Choroid plexus epithelial cell (primary cell): ENCODE measurements around the gene TP53I11.

Experiments
- DNase-seq: peaks from one replicate; pipeline ENCODE4 v3.0.0-alpha.2; 2010; ENCODE audit warnings: low read depth
- H3K4me3 ChIP-seq: 2 replicates; pipeline ENCODE4 v1.5.1; 2011; ENCODE audit warnings: low read depth, mild to moderate bottlenecking, control low read depth, low read length, moderate library complexity
- TF ChIP-seq, protein P1 (sequence below): conservative IDR thresholded peaks from 2 replicates; pipeline ENCODE4 v1.5.1; 2011; ENCODE audit warnings: low read depth, mild to moderate bottlenecking, control low read depth, inconsistent platforms, low read length, moderate library complexity

TP53I11 gene

DNA sequence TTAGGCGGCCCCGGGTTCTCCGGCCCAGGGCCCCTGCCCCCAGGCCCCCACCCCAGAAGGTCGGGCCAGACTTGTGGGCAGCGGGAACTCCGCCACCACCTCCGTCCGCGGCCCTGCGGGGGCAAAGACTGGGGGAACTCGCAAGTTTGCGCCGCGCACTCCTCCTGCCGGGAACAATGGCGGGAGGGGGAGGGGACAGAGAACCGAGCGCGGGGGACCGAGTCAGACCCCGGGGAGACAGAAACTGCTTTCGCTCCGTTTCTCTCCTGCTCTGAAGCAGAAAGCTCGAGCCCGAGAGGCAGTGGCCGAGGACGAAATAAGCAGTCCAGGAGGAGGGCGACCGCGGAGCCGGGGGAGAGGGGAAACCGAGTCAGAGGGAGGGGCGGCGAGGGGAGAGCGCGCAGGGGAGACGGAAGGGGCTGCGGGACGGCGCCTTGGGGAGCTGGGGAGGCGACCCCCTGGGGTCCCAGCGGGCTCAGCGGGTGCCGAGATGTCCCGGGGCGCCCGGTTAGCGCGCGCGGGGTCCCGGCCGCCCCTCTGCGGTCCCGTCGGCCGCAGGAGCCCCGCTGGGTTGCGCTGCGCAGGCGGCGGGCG is 555 bp downstream of the TP53I11 start:
- H3K4me3 ChIP-seq = peak overlapping the region; percentile 69
- peak; percentile 21 for DNase-seq
- TF ChIP-seq, protein P1, sequence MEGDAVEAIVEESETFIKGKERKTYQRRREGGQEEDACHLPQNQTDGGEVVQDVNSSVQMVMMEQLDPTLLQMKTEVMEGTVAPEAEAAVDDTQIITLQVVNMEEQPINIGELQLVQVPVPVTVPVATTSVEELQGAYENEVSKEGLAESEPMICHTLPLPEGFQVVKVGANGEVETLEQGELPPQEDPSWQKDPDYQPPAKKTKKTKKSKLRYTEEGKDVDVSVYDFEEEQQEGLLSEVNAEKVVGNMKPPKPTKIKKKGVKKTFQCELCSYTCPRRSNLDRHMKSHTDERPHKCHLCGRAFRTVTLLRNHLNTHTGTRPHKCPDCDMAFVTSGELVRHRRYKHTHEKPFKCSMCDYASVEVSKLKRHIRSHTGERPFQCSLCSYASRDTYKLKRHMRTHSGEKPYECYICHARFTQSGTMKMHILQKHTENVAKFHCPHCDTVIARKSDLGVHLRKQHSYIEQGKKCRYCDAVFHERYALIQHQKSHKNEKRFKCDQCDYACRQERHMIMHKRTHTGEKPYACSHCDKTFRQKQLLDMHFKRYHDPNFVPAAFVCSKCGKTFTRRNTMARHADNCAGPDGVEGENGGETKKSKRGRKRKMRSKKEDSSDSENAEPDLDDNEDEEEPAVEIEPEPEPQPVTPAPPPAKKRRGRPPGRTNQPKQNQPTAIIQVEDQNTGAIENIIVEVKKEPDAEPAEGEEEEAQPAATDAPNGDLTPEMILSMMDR = no peak

DNA sequence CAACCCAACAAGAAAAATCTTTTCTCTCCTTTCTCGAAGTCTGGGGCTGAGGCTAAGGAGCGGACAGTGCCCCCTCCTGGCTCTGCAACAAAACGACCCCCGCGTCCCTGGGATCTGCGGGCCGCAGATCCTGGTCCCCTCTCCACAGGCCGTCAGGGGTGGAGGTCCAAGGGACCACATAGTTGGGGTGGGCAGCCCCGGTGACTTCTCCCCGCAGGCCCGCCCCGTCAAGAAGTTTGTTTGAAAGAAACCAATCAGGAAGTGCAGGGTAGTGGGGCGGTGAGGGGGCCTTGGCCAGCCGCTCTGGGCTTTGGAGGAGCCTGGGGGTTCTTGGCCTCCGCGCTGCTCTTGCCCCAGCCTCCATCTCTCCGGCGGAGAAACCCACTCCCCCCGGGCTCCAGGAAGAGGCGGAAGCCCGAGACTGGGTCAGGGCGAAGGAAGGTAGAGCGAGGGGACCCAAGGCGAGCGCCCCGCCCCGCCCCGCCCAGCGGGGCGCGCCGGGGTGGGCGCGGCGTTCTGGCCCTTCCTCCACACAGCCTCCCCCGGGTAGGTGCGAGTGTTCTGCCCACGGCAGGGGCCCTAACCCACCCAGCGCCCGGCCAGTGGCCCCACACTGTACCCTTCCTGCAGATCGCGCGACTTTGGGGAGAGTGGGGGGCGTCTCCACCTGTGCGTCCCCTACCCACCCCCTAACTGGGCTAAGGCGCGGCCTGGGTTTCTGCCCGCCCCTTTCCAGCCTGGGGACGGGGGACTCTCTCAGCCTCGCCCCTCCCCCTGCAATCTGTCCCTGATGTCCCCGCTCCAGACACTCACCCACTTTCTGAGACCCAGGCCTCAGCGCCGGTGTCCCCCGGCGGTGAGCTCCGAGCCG is 1.3 kb downstream of the TP53I11 start:
- peak overlapping the region; percentile 69 for H3K4me3 ChIP-seq
- TF ChIP-seq, protein P1 = peak; percentile 70
- peak; percentile 64 for DNase-seq

DNA sequence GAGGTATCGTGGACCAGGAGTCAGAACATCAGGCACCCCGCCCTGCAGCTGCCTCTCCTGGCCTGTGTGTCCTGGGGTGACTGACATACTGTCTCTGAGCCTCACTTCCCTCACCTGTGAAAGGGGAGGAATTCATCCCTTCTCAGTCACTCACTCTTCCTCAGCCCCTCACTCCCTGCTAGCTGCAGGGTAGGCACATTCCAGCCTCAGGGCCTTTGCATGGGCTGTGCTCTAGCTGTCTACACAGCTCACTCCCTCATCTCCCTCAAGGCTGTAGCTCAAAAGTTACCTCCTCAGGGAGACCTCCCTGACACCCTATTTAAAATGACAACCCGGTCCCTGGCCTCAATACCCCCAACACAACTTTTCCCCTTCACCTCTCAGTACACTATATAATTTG is 2.5 kb downstream of the TP53I11 start:
- H3K4me3 ChIP-seq = no peak overlapping the region
- no peak for DNase-seq
- TF ChIP-seq, protein P1 = no peak

DNA sequence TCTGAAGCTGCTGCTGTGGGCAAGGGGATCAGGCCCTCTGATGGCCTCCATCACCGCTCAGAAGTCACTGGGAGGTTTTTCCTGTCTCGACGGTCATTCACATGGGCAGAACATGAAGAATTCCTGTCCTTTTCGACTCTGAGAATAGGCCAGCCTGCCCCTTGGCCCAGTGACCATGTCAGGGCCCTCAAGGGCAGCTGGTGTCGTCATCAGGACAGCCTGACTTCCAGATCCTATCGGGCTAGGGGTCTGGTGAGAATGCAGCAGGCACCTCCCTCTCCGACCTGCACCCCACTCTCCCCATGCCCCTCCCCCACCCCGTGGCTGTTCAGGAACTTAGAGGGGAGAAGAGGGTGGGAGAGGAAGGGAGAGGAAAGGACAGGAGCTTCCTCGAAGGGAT is 3.6 kb downstream of the TP53I11 start:
- no peak overlapping the region for H3K4me3 ChIP-seq
- DNase-seq = no peak
- TF ChIP-seq, protein P1 = no peak

DNA sequence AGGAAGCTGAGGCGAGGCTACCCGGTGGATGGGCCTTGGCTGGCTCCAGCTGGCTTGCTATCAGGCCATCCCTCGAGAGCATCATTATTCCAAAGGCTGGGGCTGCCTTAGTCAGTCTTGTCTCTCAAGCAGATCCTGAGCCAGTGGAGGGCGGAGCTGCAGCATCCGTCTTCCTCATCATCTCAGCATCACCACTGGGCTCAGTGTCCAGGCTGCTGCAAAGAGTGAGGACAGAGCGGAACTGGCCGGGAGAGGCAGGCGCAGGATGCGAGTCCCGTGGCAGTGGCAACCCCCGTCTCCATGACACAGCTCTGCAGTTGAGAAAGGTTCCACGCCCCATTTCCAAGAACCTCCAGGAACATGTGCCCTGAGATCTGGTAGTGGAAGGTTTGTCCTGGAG is 4.4 kb downstream of the TP53I11 start:
- TF ChIP-seq, protein P1 = no peak
- no peak for DNase-seq
- no peak overlapping the region for H3K4me3 ChIP-seq

DNA sequence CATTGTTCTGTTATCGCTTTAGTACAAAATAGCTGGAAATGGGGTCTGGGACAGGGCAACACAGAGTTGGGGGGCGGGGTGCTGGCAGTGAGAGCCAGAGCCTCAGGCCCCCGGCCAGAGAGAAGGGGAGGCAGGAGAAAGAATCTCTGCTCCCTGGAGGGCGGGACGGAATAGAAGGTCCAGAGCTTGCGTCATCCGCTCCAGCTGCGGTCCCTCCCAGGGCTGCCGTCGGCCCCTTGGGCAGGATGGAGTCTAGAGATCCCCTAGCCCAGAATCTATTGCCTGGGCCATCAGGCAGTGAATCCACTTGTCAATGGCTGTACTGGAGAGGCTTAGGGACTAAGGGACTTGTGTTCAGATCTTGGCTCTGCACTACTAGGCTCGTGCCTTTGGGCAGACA is 5.0 kb downstream of the TP53I11 start:
- DNase-seq = no peak
- TF ChIP-seq, protein P1 = no peak
- no peak overlapping the region for H3K4me3 ChIP-seq
